Stimulated activated CD8-positive, alpha-beta memory T cell treated with anti-CD3 and anti-CD28 coated beads, Interleukin-2, amount 100 ng/mL, for 48 hours (primary cell): ENCODE results near the gene TCFL5.

Experiments
- DNase-seq, 2 donors: peaks; one replicate each; pipeline ENCODE4 v3.0.0-alpha.2; 2020; ENCODE audit warnings: low read depth in 2 of 2

Gene TCFL5

DNA sequence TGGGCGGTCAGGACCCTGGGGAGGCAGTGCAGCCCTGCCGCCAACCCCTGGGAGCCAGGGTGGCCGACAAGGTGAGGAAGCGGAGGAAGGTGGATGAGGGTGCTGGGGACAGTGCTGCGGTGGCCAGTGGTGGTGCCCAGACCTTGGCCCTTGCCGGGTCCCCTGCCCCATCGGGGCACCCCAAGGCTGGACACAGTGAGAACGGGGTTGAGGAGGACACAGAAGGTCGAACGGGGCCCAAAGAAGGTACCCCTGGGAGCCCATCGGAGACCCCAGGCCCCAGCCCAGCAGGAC lies 48.8 kb downstream of the TCFL5 start:
- no peak for DNase-seq

- no peak for DNase-seq
These were observed 49.3 kb downstream of the TCFL5 start for GRCh38 chr20:62812181-62812906.

- DNase-seq = no peak
These were observed 49.9 kb downstream of the TCFL5 start for GRCh38 chr20:62811720-62812119.

DNA sequence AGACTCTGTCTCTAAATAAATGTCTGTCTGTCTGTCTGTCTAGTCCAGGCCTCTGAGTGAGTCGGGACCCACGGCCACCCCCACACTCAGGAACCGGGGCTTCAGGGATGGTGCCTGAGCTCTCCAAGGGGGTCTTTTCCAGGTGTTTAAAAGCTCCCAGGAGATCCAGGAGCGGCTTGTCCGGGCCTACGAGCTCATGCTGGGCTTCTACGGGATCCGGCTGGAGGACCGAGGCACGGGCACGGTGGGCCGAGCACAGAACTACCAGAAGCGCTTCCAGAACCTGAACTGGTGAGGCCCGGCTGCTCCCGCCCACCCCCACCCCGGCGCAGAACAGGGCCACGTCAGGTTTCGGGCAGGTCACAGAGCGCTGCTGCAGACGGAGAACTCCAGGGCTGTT lies 50.3 kb downstream of the TCFL5 start:
- DNase-seq = no peak

GRCh38 chr20:62809530-62810428 lies 51.8 kb downstream of the TCFL5 start:
- DNase-seq = no peak

DNA sequence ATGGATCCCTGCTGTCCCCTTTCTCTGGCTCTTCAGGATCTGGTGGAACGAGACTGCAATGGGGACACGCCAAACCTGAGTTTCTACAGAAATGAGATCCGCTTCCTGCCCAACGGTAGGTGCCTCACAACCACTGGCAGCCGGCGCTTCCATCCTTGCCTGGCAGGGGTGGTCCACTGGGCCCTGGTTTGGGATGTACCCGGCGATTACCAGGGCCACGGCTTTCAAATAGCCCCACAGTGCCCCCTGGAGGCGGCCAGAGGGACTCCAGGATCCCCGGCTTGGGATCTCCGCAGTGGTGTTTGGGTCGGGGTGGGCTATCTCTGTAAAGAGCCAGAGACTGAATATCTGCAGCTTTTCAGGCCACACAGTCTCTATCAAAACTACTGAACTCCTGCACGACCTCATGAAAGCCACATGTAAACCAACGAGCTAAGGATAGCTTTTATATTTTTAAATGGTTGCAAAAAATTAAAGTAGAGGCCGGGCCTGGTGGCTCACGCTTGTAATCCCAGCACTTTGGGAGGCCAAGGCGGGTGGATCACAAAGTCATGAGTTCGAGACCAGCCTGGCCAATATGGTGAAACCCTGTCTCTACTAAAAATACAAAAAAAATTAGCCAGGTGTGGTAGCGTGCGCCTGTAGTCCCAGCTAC lies 53.3 kb downstream of the TCFL5 start:
- peak; percentile 65 to 66 for DNase-seq

DNA sequence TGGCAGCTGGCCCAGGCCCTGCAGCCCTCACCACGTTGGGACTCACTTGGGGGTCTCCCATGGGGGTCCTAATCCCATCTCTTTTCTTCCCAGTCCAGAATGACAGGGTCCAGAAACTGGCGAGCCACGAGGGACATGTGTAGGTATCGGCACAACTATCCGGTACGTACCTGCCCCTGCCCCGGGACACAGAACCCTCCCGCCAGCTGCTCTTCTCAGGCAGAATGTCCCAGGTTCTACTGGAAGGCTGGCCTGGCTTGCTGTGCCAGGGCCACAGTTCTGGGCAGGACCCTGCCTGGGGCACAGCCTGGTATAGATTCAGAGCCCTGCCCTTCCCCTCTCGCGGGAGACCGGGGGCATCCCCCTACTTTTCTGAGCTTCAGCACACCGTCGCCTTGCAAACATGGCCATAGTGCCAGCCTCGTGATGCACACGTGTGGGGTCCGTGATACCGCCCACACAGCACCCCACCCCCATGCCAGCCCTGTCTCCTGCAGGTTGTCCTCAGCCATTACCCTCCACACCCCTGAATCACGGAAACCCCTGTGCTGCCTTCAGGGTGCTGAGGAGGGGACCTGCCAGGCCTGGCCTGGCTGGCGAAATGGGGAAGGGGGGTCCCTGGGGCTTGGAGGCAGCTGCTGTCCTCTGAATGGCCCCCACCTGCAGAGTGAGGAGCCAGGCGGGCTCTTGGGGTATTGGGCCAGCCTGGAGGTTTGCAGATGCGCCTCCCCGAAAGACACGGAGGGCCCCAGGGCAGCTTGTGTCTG lies 54.0 kb downstream of the TCFL5 start:
- no peak for DNase-seq

- DNase-seq = no peak
These were observed 55.1 kb downstream of the TCFL5 start for GRCh38 chr20:62806383-62807050.

GRCh38 chr20:62805711-62806382 lies 55.8 kb downstream of the TCFL5 start:
- DNase-seq = no peak

- no peak for DNase-seq
These were observed 56.4 kb downstream of the TCFL5 start for GRCh38 chr20:62805155-62805710.

DNA sequence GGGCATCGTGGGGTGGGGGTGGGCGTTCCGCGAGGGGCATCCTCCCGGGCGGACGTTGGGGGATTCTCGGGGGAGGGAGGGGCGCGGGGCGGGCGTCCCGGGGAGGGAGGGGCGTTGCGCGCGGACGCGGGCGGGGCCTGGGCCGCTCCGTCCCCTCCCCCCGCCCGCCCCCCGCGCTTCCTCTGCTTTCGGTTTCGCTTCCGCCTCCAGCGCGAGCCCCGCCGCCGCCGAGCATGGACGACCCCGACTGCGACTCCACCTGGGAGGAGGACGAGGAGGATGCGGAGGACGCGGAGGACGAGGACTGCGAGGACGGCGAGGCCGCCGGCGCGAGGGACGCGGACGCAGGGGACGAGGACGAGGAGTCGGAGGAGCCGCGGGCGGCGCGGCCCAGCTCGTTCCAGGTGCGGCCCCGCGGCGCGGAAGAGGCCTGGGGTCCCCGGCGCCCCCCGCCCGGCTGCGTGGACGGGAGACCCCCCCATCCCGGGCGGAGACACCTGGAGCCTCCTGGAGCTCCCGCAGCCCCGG lies 56.9 kb downstream of the TCFL5 start, which contains the start of gene OGFR:
Gene OGFR, plus strand, starts transcription at position 209 of the 528 bp plus-strand sequence. Its CDS starts 25 bp downstream, at position 234.
- DNase-seq = peak; percentile 54 to 69

DNA sequence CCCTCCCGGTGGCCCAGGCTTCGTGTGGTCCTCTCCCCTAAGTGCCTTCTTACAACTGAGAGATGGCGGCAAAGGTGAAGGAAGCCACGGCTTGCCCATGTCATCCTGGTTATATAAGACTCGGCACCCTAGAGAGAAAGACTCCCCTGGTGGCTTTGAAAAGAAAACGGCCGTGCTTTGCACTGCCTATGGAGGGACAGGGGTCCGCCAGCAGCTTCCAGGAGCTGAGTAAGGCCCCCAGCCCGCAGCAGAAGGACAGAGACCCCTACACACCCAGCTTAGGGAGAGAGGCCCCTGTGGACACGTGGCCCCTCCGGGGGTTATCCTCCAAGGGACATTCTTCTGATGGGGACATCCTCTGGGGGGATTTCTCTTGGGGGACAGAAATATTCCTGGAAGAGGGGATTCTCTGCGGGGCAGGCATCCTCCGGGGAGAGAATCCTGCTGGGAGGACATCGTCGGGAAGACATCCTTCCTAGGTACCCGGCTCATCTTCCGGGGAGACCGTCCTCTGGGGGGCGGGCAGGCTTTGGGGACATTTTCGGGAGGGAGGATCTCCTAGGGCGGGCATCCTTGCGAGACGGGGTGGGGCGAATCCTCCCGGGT lies 57.5 kb downstream of the TCFL5 start:
- DNase-seq = no peak

DNA sequence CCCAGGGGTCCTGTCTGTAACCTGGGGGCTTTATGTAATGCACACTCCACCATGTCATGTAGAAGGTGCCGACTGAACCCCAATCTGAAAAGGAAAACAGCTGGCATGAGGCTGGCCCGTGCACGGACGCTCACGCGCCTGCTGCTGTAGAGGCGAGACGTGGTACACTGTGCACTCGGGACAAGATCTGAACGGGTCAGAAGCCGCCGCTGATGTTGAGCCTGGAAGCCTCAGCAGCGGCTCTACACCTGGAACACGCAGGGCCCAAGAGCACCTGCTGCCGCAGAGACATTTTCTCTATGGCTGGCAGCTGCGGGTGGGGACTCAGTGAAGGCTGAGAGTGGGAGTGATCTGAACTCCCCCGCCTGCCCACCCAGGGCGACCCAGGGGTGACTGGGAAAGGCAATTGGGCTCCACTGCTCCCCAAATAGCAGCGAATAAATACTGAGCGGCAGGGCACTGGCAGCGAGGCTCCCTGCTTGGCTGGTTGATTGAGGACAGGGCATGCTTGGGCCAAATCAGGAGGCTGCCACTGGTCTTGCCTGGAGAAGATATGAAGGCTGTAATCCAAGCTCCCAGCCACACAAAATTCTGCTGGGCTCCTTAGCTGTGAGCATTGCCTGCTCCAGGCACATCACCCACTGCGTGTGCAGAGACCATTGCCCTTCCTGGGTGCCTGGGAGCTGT lies 59.5 kb downstream of the TCFL5 start:
- no peak for DNase-seq

DNA sequence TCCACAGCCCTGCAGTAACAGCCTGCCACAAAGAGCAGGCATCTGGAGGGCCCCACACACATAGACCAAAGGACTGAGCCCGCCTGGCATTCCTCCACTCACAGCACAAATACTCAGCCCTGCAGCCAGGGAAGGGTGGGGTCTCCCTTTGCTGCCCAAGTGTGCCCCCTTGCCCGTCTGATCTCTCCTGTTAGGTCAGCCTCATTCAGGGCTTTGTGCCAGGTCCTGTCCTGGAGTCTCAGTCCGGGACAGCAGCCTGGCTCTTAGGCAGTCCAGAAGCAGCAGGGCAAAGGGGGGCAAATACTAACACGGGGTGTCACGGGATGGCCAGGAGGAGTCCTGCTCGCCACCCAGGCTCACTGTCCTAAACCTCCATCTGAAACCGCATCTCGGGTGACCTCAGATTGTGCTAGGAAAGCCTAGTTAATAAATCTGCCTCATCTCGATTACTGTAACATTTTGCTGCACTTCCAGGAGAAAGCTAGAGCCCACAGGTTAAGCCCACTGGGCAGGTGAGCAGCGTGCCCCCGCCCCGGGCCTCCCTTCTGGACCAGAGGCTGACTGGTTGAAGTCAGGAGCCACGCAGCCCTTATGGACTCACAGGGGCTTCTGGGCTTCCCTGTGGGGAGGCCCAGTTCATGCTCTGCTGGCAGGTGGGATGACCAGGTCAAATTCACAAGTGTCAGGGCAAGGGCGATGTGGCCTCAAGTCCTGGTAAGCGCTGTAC lies 60.2 kb downstream of the TCFL5 start:
- DNase-seq = no peak

DNA sequence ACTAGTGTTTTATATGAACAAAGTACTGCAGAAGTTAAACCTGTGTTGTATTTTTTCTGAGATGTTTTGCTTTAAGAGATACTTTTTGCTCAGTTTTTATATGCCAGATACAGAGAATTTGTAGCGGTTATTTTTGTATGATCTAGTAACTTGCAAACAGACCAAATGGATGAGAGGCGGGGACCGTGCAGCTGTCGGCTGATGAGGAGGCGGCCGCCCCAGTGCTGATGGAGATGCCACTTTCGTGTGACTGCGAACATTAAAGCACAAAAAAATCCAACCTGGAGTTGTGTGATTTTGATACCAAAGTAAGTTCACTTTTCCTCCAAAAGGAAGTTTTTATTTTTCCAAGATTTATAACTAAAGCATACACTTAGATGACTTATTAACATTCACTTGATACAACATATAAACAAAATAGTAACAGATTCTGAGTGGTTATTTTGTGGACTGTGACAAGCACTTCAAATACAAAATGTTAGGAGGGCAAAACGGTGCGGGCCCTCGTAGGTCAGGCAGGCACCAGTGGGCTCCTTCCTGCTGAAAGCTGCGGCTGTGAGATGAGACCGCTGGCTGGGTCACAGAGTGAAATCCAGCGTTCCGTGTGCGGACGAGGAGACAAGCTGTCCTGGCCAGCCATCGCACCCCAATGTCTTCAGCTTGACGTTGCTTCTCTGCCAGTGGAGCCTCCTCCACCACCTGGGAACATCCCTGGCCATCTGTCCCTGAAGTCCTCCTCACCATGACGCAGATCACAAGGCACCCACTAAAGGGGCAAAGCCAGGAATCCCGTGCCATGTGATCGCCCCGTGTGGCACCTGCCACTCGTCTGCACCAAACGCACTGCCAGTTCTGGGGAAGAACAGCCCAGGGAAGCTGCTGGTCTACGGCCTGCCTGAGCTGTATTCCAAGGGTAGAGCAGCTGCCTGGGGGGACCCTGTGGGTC lies 61.0 kb downstream of the TCFL5 start:
- DNase-seq = no peak

- no peak for DNase-seq
These were observed 61.7 kb downstream of the TCFL5 start for GRCh38 chr20:62799873-62800272.

DNA sequence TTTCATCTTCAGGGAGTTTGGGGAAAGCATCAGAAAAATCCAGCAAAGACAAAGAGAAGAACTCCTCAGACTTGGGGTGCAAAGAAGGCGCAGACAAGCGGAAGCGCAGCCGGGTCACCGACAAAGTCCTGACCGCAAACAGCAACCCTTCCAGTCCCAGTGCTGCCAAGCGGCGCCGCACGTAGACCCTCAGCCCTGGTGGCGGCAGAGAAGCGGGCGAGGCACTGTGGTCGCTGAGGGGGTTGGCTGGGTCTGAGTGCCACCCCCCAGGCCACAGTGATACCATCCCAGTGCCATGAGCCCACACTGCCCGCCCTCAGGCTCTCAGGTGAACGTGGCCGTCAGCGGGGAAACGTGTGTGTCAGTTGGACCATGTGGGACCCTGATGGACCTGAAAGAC lies 62.2 kb downstream of the TCFL5 start:
- no peak for DNase-seq
